Astrocyte (in vitro differentiated cells and primary cell): Measurements from ENCODE around the gene CENPS.

Source experiments
- CTCF ChIP-seq: IDR thresholded peaks from 2 replicates; pipeline ENCODE4 v1.5.1; 2011; ENCODE audit warnings: low read depth, mild to moderate bottlenecking, inconsistent platforms, low read length, moderate library complexity; ENCODE audit not compliant: insufficient read depth
- EZH2 ChIP-seq: IDR thresholded peaks from 2 replicates; pipeline ENCODE4 v1.6.1; 2012; ENCODE audit warnings: mild to moderate bottlenecking, low read length, inconsistent platforms; ENCODE audit not compliant: insufficient read depth

- TF ChIP-seq CTCF (no peak), EZH2 (no peak)
Measured at GRCh38 chr1:10459184-10459583, 29.0 kb downstream of the CENPS start.
